GM15510 (cell line): ENCODE results near the gene KLHL3.

Experiments
- POLR2A ChIP-seq: IDR thresholded peaks from 3 replicates; pipeline ENCODE4 v1.6.1; 2011; ENCODE audit warnings: borderline replicate concordance; ENCODE audit not compliant: insufficient read length; ENCODE audit errors: extremely low read depth

The KLHL3 gene

GRCh38 chr5:137669811-137670210, 66.1 kb downstream of the KLHL3 start:
- no peak for TF ChIP-seq POLR2A

- no peak for TF ChIP-seq POLR2A
Observed at GRCh38 chr5:137668637-137669036, 67.3 kb downstream of the KLHL3 start.

GRCh38 chr5:137667341-137667740, 68.5 kb downstream of the KLHL3 start:
- TF ChIP-seq POLR2A, result no peak

GRCh38 chr5:137666901-137667300, 69.0 kb downstream of the KLHL3 start:
- no peak for TF ChIP-seq POLR2A

- TF ChIP-seq POLR2A, result no peak
Observed at GRCh38 chr5:137666461-137666850, 69.4 kb downstream of the KLHL3 start.

GRCh38 chr5:137665678-137666460, 70.0 kb downstream of the KLHL3 start:
- TF ChIP-seq POLR2A, result no peak

- TF ChIP-seq POLR2A, result no peak
Observed at GRCh38 chr5:137660349-137660817, 75.5 kb downstream of the KLHL3 start.

- TF ChIP-seq POLR2A, result no peak
Observed at GRCh38 chr5:137659209-137659608, 76.7 kb downstream of the KLHL3 start.

GRCh38 chr5:137658324-137658723, 77.6 kb downstream of the KLHL3 start:
- TF ChIP-seq POLR2A, result no peak

- no peak for TF ChIP-seq POLR2A
Observed at GRCh38 chr5:137657073-137657472, 78.8 kb downstream of the KLHL3 start.

- TF ChIP-seq POLR2A, result no peak
Observed at GRCh38 chr5:137656558-137656957, 79.3 kb downstream of the KLHL3 start.

GRCh38 chr5:137651022-137651421, 84.9 kb downstream of the KLHL3 start:
- TF ChIP-seq POLR2A, result no peak

GRCh38 chr5:137649228-137649935, 86.5 kb downstream of the KLHL3 start:
- no peak for TF ChIP-seq POLR2A

GRCh38 chr5:137648361-137648760, 87.5 kb downstream of the KLHL3 start:
- no peak for TF ChIP-seq POLR2A

GRCh38 chr5:137647401-137647800, 88.5 kb downstream of the KLHL3 start:
- no peak for TF ChIP-seq POLR2A

- TF ChIP-seq POLR2A, result no peak
Observed at GRCh38 chr5:137646761-137647160, 89.1 kb downstream of the KLHL3 start.

GRCh38 chr5:137642091-137642490, 93.8 kb downstream of the KLHL3 start:
- TF ChIP-seq POLR2A, result no peak

- no peak for TF ChIP-seq POLR2A
Observed at GRCh38 chr5:137641148-137641547, 94.7 kb downstream of the KLHL3 start.
